Pancreas (tissue), 10 donors: ENCODE results near the gene FBXO40. TPM values are rescaled to one million over a fixed set of nuclear protein-coding genes. Genes with fewer than 3 reads are reported as not detected.

ENCODE experiments used
- ATAC-seq, 4 donors: fragments of 200-7000 bp; cut with Tn5 transposase; one replicate each; pipeline versions ENCODE4 v1.8.0 to v1.9.1; 2020; ENCODE audit warnings: mild to moderate bottlenecking in 4 of 4, moderate library complexity in 4 of 4
- DNase-seq, 6 donors: peaks; one replicate each; pipeline ENCODE4 v3.0.0-alpha.2; 2020
- FAIRE-seq: peaks from 2 replicates; lab custom pipeline; 2012; peaks lifted over from hg19 to GRCh38; lab: Jason Lieb, UNC
- H3K27ac ChIP-seq, 4 donors: fragments of 200-600 bp; sonication (generic); 1 replicate in 3 of 4; 2 replicates in 1 of 4; pipeline versions ENCODE4 v1.5.0 to v1.8.0; 2020
- H3K27me3 ChIP-seq, 4 donors: fragments of 200-600 bp; one replicate each; pipeline ENCODE4 v1.8.0; 2021
- H3K36me3 ChIP-seq, 3 donors: fragments of 200-600 bp; sonication (generic) in 1 of 3; one replicate each; pipeline versions ENCODE4 v1.5.0 to v1.8.0; 2020 to 2021
- H3K4me1 ChIP-seq, 3 donors: fragments of 200-600 bp; one replicate each; pipeline ENCODE4 v1.8.0; 2021
- H3K4me3 ChIP-seq, 4 donors: fragments of 200-600 bp; sonication (generic) in 2 of 4; one replicate each; pipeline versions ENCODE4 v1.5.0 to v1.8.0; 2020 to 2021
- H3K9me3 ChIP-seq, 4 donors: fragments of 200-600 bp; one replicate each; pipeline ENCODE4 v1.8.0; 2021
- WGBS, 2 donors: extraction: QIAGEN DNeasy Blood & Tissue Kit; methylation state at CpG; one replicate each; pipeline ENCODE4 v1.1.7; 2013; 5-methylcytosine and 5-hydroxymethylcytosine counted together
- intact Hi-C, 3 donors: fragments of 100-400 bp; cut with DNase I; formaldehyde crosslinking; loops; one replicate each; pipeline versions ENCODE4 v1.11.1 to v1.14.2; 2022
- polyA plus RNA-seq, 2 donors: library from polyadenylated mRNA; stranded (reverse); fragments of 200-250 nt; gene quantifications; one replicate each; pipeline ENCODE4 v1.2.3, GENCODE V29; 2013
- total RNA-seq, 6 donors: library from RNA; stranded (reverse); fragmentation: NEBNext Ultra II Directional in 4 of 6; extraction: Animal tissue kit (Norgen Biotek cat#: 25700) in 4 of 6; gene quantifications; one replicate each; pipeline versions ENCODE4 v1.2.1 to v1.2.4, GENCODE V29; 2021 to 2023
- TF ChIP-seq, protein P1 (sequence below), 4 donors: fragments of 200-600 bp; sonication (generic) in 3 of 4; IDR thresholded peaks; one replicate each; pipeline versions ENCODE4 v1.5.0 to v1.8.0; 2021; ENCODE audit warnings: antibody characterized with exemption in 4 of 4
- donor health status: healthy with polysubstance abuse.
- donor health status: DM: no; HTN: no; CAD: no; lungs with moderate emphysema.
- donor health status: DM: no; HTN: no; CAD: no.
- donor health status: control.
- donor health status: control.
- donor health status: Bipolar disorder and iron deficiency.
- donor health status: DM: yes; HTN: yes; CAD: no.
- donor health status: DM: no; HTN: no; CAD: no.
- donor health status: DM: no; HTN: no; CAD: no.
- donor health status: DM: yes; HTN: yes; CAD: no.

FBXO40 gene
- total and polyA plus RNA-seq, 8 donors = 0.12 TPM; not detected in 7

DNA sequence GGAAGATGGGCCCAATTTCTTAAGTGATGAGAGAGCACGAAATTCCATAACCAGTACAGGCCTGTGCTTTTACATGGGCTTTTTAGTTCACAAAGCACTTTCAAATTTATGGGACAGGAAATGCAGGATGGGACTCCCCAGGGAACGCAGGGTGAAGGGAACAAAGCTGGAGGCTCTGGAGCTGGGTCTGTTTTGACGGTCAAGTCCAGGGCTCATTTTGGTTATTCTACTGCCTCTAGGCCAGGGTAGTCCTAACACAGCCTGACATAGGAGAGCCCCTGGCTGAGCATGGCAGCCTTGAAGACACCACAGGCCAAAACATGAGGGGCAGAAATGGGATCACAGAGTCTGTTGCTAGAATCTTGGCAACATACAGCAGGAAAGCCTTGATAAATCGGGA is 34.0 kb downstream of the FBXO40 start:
- intact Hi-C loops = no loop called here
- FAIRE-seq = no peak
- TF ChIP-seq, protein P1, sequence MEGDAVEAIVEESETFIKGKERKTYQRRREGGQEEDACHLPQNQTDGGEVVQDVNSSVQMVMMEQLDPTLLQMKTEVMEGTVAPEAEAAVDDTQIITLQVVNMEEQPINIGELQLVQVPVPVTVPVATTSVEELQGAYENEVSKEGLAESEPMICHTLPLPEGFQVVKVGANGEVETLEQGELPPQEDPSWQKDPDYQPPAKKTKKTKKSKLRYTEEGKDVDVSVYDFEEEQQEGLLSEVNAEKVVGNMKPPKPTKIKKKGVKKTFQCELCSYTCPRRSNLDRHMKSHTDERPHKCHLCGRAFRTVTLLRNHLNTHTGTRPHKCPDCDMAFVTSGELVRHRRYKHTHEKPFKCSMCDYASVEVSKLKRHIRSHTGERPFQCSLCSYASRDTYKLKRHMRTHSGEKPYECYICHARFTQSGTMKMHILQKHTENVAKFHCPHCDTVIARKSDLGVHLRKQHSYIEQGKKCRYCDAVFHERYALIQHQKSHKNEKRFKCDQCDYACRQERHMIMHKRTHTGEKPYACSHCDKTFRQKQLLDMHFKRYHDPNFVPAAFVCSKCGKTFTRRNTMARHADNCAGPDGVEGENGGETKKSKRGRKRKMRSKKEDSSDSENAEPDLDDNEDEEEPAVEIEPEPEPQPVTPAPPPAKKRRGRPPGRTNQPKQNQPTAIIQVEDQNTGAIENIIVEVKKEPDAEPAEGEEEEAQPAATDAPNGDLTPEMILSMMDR (IDR thresholded peaks at IDR 0.05) = no peak
- Histone ChIP-seq H3K27me3 (no peaks in the 10 kb centered on the region), H3K36me3 (no peaks in the 10 kb centered on the region), H3K4me1 (no peaks in the 10 kb centered on the region), H3K4me3 (no peak overlapping the region), H3K9me3 (no peaks in the 10 kb centered on the region), H3K27ac (no peak overlapping the region)
- 85 to 97% methylated on average over 4 of the region's 4 CpGs for WGBS, 2 donors
- no peak for DNase-seq
- ATAC-seq = no peak

DNA sequence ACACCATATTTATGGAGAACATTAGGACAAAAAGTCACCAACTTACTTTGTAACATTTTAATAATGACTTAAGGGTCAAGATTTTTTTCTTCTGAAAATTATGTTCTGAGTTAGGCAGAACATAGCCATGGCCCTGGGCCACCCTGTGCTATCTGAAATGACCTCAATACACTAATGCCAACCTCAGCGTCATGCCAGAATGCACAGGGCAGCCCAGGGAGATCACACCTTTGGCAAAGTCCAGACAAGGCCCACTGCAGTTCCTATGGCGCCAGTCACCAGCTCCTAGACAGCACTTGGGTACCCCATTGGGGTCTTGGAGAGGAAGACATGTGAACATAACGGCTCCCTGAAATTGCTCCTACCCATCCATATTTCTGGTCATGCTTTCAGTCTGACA is 34.4 kb downstream of the FBXO40 start:
- FAIRE-seq (no peak), DNase-seq (no peak), ATAC-seq (no peak)
- WGBS, 2 donors = 60 to 76% methylated on average over 3 of the region's 3 CpGs
- Histone ChIP-seq H3K27me3 (no peaks in the 10 kb centered on the region), H3K27ac (no peak overlapping the region), H3K4me1 (no peaks in the 10 kb centered on the region), H3K9me3 (no peaks in the 10 kb centered on the region), H3K36me3 (no peaks in the 10 kb centered on the region), H3K4me3 (no peak overlapping the region)
- TF ChIP-seq, protein P1 (IDR thresholded peaks at IDR 0.05) = no peak
- intact Hi-C loops = no loop called here

DNA sequence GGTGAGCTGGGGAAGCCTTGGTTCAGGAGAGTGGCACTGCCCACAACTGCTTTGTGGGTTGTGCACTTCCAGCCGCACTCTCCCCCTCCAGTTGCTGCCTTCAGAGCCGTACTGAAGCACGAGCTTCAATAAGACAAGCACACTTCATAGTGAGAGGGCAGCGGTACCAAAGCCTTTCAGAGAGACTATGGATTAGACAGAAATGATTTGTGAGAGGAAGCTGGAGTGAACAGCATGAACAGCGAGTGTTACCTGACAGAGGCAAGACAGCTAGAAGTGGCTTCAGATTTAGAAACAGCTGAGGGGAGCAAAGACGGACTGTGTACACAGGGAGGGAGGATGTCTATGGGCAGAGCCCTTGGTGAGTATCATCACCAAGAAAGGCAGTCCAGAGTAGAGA is 36.4 kb downstream of the FBXO40 start:
- intact Hi-C loops = no loop called here
- FAIRE-seq = no peak

DNA sequence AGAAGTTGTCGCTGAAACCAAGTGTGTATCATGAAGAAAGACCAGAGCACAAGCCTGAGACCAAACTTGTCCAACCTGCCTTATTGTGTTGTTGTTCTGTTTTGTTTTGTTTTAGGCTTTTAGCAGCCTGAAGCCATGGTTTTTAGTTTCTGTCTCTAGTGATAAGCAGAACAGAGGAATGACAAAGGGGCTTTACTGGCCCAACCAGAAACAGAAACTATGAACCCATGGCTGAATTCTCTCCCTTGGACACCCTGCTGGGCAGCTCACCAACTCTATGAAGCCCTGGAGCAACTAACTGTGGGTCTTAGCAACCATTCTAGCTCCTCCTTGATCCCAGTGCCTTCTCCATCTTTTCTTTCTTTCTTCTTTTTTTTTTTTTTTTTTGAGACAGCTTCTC is 37.2 kb downstream of the FBXO40 start:
- H3K27ac ChIP-seq = no peak overlapping the region
- ATAC-seq (no peak), FAIRE-seq (no peak), DNase-seq (no peak)
- intact Hi-C loops = no loop called here
- no peak overlapping the region for H3K4me3 ChIP-seq
- no peaks in the 10 kb centered on the region for H3K27me3 ChIP-seq
- no peaks in the 10 kb centered on the region for H3K4me1 ChIP-seq
- TF ChIP-seq, protein P1 (IDR thresholded peaks at IDR 0.05) = no peak
- 92% methylated on average over 1 of the region's 1 CpG for WGBS, 2 donors
- no peaks in the 10 kb centered on the region for H3K9me3 ChIP-seq
- no peaks in the 10 kb centered on the region for H3K36me3 ChIP-seq

More for the DNA sequence above, 36.4 kb downstream of the FBXO40 start:
- no peaks in the 10 kb centered on the region for H3K4me1 ChIP-seq
- no peak overlapping the region for H3K27ac ChIP-seq
- no peaks in the 10 kb centered on the region for H3K9me3 ChIP-seq
- WGBS, 2 donors = 87 to 91% methylated on average over 6 of the region's 6 CpGs
- H3K27me3 ChIP-seq = no peaks in the 10 kb centered on the region
- H3K4me3 ChIP-seq = no peak overlapping the region
- no peaks in the 10 kb centered on the region for H3K36me3 ChIP-seq
- DNase-seq = no peak
- TF ChIP-seq, protein P1 (IDR thresholded peaks at IDR 0.05) = no peak
- ATAC-seq = no peak

DNA sequence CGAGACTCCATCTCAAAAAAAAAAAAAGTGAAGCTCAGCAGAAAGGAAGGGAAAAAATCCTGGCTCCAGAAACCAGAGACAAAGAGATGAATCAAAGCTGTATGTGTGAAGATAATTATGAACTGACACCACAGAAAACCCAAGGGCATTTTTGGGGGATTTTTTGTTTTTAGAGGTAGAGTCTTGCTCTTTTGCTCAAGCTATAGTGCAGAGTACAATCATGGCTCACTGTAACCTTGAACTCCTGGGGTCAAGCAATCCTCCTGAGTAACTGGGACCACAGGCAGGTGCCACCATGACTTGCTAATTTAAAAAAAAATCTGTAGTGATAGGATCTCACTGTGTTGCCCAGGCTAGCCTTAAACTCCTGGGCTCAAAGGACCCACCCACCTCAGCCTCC is 44.7 kb downstream of the FBXO40 start:
- Histone ChIP-seq H3K4me3 (no peak overlapping the region), H3K27me3 (no peaks in the 10 kb centered on the region), H3K27ac (no peak overlapping the region), H3K36me3 (no peaks in the 10 kb centered on the region), H3K9me3 (no peaks in the 10 kb centered on the region), H3K4me1 (no peaks in the 10 kb centered on the region)
- intact Hi-C loops = no loop called here
- DNase-seq = no peak
- TF ChIP-seq, protein P1 (IDR thresholded peaks at IDR 0.05) = no peak
- WGBS, 2 donors = 88 to 100% methylated on average over 1 of the region's 1 CpG
- FAIRE-seq = no peak
- ATAC-seq = no peak
